PFSK-1 (cell line): ENCODE results near the gene MET.

Experiments used
- FOXP2 ChIP-seq: optimal IDR thresholded peaks from 2 replicates; pipeline ENCODE3; 2011; ENCODE audit warnings: borderline replicate concordance, control low read depth, inconsistent platforms; ENCODE audit not compliant: insufficient read depth; ENCODE audit errors: extremely low read length, extremely low read depth
- POLR2AphosphoS5 ChIP-seq: IDR thresholded peaks from 2 replicates; pipeline ENCODE4 v1.6.1; 2012; ENCODE audit warnings: low read depth, mild to moderate bottlenecking, control low read depth, low read length, moderate library complexity
- REST ChIP-seq, 2 experiments: IDR thresholded peaks; 2 replicates each; pipeline versions ENCODE4 v1.6.1 to v1.8.0; 2011 to 2012; ENCODE audit warnings: low read depth in 2 of 2, low read length in 2 of 2, control low read depth in 1 of 2, inconsistent platforms in 1 of 2, mild to moderate bottlenecking in 1 of 2, moderate library complexity in 1 of 2; ENCODE audit not compliant: insufficient read depth in 1 of 2
- SIN3A ChIP-seq: IDR thresholded peaks from 2 replicates; pipeline ENCODE4 v1.6.1; 2012; ENCODE audit warnings: mild to moderate bottlenecking, low read length, moderate library complexity, borderline replicate concordance; ENCODE audit not compliant: insufficient read depth
- TAF1 ChIP-seq: IDR thresholded peaks from 2 replicates; pipeline ENCODE4 v1.6.1; 2012; ENCODE audit warnings: low read length, control low read depth, borderline replicate concordance; ENCODE audit not compliant: insufficient read depth

The MET gene

GRCh38 chr7:116740755-116741462 is 68.9 kb downstream of the MET start:
- no peak for TF ChIP-seq POLR2AphosphoS5
- no peak for TF ChIP-seq SIN3A
- no peak for TF ChIP-seq TAF1
- TF ChIP-seq REST (IDR thresholded peaks at IDR 0.05; ENCODE audit: insufficient read depth in 1 of 2, low read depth in 2 of 2, low read length in 2 of 2) = no peak
- no peak for TF ChIP-seq FOXP2

- TF ChIP-seq FOXP2 = no peak
- no peak for TF ChIP-seq REST (IDR thresholded peaks at IDR 0.05; ENCODE audit: insufficient read depth in 1 of 2, low read depth in 2 of 2, low read length in 2 of 2)
- TF ChIP-seq SIN3A = no peak
- TF ChIP-seq POLR2AphosphoS5 = no peak
- no peak for TF ChIP-seq TAF1
Measured at GRCh38 chr7:116741625-116742316, 69.8 kb downstream of the MET start.

DNA sequence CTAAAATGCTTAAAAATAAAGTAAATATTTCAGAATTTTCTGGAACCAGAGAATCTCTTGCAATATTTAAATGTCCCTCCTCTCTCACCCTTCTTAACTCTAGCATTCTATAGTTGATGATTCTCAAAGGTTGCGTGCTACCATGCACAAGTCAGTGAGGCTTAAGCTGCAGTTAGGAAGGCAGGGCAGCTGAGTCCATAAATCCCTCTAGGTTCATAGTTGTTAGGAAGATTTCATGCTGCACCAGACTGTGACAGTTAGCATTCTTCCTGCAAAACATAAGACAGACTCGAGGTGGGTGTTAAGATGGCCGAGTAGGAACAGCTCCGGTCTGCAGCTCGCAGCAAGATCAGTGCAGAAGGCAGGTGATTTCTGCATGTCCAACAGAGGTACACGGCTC is 70.6 kb downstream of the MET start:
- TF ChIP-seq POLR2AphosphoS5 (no peak), REST (IDR thresholded peaks at IDR 0.05; ENCODE audit: insufficient read depth in 1 of 2, low read depth in 2 of 2, low read length in 2 of 2) (no peak), FOXP2 (no peak), SIN3A (no peak), TAF1 (no peak)

- TF ChIP-seq TAF1 (no peak), SIN3A (no peak), REST (IDR thresholded peaks at IDR 0.05; ENCODE audit: insufficient read depth in 1 of 2, low read depth in 2 of 2, low read length in 2 of 2) (no peak), POLR2AphosphoS5 (no peak), FOXP2 (no peak)
Measured at GRCh38 chr7:116752305-116753074, 80.5 kb downstream of the MET start.
